Subcutaneous adipose tissue (tissue), 4 donors: ENCODE data around the gene LHX5. TPM values are rescaled to one million over a fixed set of nuclear protein-coding genes. Genes with fewer than 3 reads are reported as not detected.

Experiments
- total RNA-seq, 4 donors: library from RNA; depleted of rRNA; stranded (reverse); fragments of >200 nt; gene quantifications; one replicate each; pipeline ENCODE4 v1.1.0, GENCODE V29; 2016
- TF ChIP-seq, protein P1 (sequence below): fragments of 450-650 bp; IDR thresholded peaks from one replicate; pipeline ENCODE4 v1.5.1; 2016; ENCODE audit warnings: low read depth, mild to moderate bottlenecking, control low read depth, antibody characterized with exemption, moderate library complexity

The LHX5 gene
- total RNA-seq, 4 donors from 2014 or later: not detected

DNA sequence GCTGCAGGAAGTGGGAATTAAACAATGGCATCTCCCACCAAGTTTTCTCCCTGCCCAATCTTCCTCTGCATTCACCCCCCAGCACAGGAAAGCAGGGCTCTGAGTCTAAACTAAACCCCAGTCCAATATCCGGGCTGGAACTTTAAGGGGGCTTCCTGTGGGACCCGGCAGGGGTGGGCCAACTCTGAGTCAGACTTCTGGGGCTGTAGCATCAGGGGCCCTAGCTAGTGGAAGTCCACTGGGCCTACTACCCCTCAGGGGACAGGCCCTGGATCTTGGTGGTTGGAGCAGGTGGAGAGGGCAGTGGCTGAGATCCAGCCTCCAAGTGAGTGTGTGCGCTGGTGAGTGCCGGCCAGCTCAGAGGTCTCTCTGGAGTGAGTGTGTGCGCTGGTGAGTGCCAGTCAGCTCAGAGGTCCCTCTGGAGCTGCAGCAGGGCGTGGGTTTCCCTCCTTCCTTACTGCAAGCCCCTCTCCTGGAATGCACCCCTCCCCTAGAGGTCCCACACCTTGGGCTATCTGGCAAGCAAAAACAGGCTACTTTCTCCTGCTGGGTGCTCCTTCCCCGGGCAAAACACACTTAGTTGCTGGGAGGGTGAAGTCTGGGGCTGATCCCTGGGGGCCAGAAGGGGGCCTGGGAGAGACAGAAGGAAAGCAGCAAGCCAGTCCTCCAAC lies 5.6 kb upstream of the LHX5 start:
- TF ChIP-seq, protein P1, sequence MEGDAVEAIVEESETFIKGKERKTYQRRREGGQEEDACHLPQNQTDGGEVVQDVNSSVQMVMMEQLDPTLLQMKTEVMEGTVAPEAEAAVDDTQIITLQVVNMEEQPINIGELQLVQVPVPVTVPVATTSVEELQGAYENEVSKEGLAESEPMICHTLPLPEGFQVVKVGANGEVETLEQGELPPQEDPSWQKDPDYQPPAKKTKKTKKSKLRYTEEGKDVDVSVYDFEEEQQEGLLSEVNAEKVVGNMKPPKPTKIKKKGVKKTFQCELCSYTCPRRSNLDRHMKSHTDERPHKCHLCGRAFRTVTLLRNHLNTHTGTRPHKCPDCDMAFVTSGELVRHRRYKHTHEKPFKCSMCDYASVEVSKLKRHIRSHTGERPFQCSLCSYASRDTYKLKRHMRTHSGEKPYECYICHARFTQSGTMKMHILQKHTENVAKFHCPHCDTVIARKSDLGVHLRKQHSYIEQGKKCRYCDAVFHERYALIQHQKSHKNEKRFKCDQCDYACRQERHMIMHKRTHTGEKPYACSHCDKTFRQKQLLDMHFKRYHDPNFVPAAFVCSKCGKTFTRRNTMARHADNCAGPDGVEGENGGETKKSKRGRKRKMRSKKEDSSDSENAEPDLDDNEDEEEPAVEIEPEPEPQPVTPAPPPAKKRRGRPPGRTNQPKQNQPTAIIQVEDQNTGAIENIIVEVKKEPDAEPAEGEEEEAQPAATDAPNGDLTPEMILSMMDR: no peak

- TF ChIP-seq, protein P1: no peak
Measured at GRCh38 chr12:113476176-113476986, 4.7 kb upstream of the LHX5 start.

- TF ChIP-seq, protein P1: no peak
Measured at GRCh38 chr12:113475451-113476175, 3.9 kb upstream of the LHX5 start.

- TF ChIP-seq, protein P1: no peak
Measured at GRCh38 chr12:113474635-113475436, 3.2 kb upstream of the LHX5 start.

DNA sequence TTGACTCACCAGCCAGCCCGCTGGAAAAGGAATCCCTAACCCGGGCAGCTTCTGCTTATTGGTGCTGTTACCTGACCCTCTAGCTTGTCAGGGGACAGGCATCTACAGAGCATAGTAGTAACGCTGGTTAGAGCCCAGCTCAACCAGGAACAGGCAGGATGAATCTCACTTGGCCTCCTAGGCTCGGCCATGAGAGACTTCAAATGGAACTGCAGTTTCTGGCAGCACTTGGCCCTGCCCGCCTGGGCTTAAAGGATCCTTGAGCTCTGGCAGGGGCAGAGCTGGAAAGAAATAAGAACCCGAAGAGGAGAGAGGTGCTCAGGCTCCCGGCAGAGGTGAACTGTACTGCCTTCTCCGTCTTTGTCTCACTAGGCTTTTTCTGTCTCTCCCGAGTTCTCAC lies 2.3 kb upstream of the LHX5 start:
- TF ChIP-seq, protein P1: no peak

DNA sequence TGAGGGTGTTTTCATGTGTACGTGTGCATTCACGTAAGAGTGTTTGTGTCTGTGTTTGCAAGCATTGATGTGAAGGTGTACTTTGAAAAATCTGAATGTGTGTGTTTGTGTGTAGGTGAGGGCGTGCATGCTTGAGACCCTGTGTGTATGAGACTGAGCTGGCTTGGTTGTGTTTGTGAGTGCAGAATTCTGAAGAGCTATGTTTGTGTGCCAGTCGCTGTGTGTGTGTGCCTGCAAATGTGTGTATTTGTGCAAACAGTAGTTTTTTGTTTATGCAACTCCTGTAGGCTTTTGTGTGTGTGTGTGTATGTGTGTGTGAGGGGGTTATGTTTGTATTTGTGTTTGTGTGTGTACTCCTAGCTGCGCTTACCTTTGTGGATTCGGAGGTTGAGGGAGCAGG lies 1.7 kb upstream of the LHX5 start:
- TF ChIP-seq, protein P1: no peak
